NCI-H128 (cell line): Measurements from ENCODE around the gene STON1.
"Not testable (repeated sequence)": the region's sequence is repeated elsewhere in the genome, so short reads cannot be mapped to it uniquely, and the experiment has no call there.

Source experiments
- DNase-seq: peaks from one replicate; lab custom pipeline; 2025; ENCODE audit not compliant: unreplicated experiment; lab: John Stamatoyannopoulos, UW

STON1 gene, protein sequence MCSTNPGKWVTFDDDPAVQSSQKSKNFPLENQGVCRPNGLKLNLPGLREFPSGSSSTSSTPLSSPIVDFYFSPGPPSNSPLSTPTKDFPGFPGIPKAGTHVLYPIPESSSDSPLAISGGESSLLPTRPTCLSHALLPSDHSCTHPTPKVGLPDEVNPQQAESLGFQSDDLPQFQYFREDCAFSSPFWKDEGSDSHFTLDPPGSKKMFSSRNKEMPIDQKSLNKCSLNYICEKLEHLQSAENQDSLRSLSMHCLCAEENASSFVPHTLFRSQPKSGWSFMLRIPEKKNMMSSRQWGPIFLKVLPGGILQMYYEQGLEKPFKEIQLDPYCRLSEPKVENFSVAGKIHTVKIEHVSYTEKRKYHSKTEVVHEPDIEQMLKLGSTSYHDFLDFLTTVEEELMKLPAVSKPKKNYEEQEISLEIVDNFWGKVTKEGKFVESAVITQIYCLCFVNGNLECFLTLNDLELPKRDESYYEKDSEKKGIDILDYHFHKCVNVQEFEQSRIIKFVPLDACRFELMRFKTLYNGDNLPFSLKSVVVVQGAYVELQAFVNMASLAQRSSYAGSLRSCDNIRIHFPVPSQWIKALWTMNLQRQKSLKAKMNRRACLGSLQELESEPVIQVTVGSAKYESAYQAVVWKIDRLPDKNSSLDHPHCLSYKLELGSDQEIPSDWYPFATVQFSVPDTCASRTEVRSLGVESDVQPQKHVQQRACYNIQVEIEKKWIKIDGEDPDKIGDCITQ

DNA sequence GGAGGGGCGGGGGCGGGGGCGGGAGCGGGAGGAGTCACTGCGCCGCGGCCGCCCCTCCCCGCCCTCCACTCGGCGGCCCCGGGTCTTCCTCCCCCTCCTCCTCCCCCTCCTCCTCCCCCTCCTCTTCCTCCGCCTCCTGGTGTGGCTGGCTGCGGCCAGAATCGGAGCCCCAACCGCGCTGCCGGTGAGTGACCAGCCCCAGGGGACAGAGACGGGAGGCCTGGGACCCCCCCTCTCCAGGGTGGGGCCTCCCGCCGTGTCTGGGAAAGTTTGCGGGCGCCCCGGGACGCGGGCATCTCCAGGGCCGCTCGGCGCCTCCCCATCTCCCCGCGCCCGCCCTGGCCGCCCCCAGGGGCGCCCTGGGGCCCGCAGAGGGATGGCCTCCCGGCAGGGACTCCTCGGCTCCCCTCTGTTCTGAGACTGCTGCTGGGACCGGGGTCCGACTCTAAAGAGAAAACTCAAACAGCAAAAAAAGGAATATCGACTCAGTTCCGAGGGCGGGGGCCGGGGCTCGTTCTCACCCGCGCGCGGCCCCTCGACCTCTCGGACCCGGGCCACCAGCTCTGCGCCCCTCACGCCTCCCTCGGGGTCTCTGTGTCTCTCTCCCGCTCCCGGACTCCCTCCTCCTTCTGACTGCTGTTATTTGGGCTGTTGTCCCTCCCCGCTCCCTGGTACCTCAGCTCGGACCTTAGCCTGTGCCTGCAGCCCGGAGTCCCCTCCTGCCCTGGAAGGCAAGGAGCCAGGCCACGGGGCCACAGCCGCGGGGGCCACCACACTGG is at the start of gene STON1:
Gene STON1, plus strand, starts transcription at position 122 of the 779 bp plus-strand sequence. CDS start 50,480 bp downstream, outside the sequence.
- no peak for DNase-seq

DNA sequence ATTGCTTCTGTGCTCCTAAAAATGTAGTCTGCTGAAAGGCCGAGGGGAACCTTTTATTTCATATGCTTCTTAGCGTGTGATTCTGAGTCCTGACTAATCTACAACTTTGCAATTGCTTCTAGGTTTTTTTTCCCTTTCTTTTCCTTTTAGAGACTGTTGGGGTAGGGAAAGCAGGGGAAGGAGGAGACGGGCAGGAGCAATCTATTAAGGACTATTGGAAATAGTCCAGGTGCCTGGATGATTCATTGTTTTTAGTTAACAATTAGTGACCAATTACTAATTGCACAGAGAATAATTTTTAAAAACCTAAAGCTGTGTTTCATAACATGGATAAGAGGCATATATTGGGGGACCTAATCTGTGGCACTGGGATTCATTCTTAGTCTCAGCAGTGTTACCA is 49.4 kb upstream of the STON1 start:
- DNase-seq = no peak

GRCh38 chr2:48482313-48482712 is 47.6 kb upstream of the STON1 start:
- no peak for DNase-seq

GRCh38 chr2:48482769-48483168 is 47.2 kb upstream of the STON1 start:
- DNase-seq = no peak

- no peak for DNase-seq
Measured at GRCh38 chr2:48483506-48483905, 46.4 kb upstream of the STON1 start.

- DNase-seq = no peak
Measured at GRCh38 chr2:48483916-48484315, 46.0 kb upstream of the STON1 start.

DNA sequence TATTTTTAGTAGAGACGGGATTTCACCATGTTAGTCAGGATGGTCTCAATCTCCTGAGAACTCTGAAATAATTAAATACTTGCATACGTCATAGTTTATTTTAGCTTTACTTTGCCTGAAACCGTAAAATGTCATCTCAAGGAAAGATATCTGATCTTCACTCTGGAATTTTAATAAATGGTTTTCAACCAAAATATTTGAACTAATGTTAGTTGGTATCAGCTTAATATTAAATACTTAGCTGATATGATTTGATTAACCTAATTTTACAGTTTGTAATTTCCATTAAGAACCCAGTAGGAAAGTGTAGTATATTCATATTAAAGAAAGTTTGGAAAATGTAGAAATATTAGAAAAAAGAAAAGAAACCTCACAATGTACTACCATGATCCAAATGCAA is 41.4 kb upstream of the STON1 start:
- no peak for DNase-seq

- DNase-seq = no peak
Measured at GRCh38 chr2:48496849-48497248, 33.1 kb upstream of the STON1 start.

GRCh38 chr2:48504647-48505327 is 25.2 kb upstream of the STON1 start:
- no peak for DNase-seq

GRCh38 chr2:48507111-48507510 is 22.8 kb upstream of the STON1 start:
- no peak for DNase-seq

GRCh38 chr2:48508461-48509124 is 21.4 kb upstream of the STON1 start:
- no peak for DNase-seq

DNA sequence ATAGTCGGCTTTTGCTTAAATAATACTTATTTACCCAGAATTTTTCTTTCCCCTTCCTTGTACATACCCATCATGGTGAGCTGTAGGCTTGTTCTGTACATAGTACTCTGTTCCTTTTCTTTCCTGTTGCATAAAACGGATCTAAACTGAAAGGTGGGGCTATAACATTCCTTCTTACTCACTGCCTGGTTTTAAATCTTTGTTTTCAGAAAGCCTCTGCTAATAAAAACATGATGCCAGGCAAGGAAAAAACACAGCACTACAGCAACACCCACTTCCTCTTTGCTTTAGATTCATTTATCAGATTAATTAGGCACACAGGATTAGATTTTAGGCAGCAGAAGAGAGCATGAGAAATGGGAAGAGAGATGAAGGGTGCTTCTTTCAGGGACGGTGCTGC is 19.6 kb upstream of the STON1 start:
- no peak for DNase-seq

- DNase-seq = no peak
Measured at GRCh38 chr2:48511849-48512470, 18.0 kb upstream of the STON1 start.

GRCh38 chr2:48512571-48512970 is 17.4 kb upstream of the STON1 start:
- DNase-seq = no peak

GRCh38 chr2:48514348-48515003 is 15.5 kb upstream of the STON1 start:
- no peak for DNase-seq

- no peak for DNase-seq
Measured at GRCh38 chr2:48515513-48515985, 14.4 kb upstream of the STON1 start.

- no peak for DNase-seq
Measured at GRCh38 chr2:48519593-48519992, 10.4 kb upstream of the STON1 start.

DNA sequence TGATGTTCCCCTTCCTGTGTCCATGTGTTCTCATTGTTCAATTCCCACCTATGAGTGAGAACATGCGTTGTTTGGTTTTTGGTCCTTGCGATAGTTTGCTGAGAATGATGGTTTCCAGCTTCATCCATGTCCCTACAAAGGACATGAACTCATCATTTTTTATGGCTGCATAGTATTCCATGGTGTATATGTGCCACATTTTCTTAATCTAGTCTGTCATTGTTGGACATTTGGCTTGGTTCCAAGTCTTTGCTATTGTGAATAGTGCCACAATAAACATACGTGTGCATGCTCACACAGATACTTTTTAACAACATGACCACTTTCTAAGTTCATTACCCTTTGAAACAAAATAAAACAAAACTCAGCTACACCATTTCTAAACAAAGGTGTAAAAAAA is 5.2 kb upstream of the STON1 start:
- not testable (repeated sequence) for DNase-seq

DNA sequence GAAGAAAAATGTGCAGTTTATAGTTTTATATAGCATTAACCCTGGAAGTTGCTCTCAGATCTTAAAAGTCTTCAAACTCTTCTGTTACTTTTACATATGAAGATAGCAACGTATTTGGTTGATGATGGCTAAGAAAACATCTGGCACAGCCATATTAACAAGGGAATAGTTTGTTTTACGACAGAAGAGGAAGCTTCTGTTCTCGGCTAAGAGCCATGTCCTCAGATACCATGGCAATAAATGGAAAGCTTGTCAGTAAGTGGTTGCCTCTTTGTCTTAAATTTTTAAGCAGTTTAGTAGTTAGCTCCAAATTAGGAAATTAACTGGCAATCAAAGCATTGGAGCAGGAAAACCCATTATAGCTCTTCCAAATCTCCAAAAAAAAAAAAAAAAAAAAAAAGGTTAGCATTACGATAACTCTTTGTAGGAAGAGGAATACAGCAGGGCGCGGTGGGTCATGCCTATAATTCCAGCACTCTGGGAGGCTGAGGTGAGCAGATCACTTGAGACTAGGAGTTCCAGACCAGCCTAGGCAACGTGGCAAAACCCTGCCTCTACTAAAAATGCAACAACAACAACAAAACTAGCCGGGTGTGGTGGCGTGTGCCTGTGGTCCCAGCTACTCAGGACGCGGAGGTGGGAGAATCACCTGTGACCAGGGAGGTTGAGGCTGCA is 4.5 kb upstream of the STON1 start:
- DNase-seq = no peak
